GM18520 (cell line): ENCODE measurements around the gene STOX2.

Source experiments
- ATAC-seq: cut with Tn5 transposase; IDR thresholded peaks from one replicate; pipeline ENCODE4 v1.9.1; 2021; ENCODE audit not compliant: unreplicated experiment

Gene STOX2, protein sequence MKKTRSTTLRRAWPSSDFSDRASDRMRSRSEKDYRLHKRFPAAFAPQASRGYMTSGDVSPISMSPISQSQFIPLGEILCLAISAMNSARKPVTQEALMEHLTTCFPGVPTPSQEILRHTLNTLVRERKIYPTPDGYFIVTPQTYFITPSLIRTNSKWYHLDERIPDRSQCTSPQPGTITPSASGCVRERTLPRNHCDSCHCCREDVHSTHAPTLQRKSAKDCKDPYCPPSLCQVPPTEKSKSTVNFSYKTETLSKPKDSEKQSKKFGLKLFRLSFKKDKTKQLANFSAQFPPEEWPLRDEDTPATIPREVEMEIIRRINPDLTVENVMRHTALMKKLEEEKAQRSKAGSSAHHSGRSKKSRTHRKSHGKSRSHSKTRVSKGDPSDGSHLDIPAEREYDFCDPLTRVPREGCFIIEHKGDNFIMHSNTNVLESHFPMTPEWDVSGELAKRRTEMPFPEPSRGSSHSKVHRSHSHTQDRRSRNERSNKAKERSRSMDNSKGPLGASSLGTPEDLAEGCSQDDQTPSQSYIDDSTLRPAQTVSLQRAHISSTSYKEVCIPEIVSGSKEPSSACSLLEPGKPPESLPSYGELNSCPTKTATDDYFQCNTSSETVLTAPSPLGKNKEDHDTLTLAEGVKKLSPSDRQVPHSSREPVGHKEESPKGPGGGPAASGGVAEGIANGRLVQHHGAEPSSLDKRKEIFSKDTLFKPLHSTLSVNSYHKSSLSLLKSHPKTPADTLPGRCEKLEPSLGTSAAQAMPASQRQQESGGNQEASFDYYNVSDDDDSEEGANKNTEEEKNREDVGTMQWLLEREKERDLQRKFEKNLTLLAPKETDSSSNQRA (N-terminal part only)

DNA sequence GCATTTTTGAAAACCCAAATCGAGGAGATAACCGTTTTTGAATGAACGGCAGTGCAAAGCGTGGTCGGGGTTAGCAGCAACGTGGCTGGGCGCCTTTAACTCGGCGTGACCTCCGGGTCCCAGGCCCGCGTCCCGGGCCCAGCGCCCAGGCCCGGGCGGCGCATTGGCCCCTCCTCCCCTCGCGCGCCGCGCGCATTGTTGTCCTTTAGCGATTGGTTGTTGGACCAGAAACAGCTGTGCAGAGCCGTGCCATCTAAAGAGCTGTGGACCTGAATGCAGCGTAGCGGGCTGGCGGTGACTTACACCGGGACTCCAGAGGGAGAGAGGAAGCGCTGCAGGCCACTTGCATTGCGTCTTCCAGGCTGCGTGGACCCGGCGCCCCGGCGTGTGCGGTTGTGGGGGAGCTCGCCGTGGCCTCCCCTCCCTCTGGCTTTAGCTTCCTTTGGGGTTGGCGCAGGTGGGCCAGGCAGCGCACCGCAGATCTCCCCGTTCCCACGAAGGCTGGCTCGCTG is at the start of gene STOX2:
TSS of gene STOX2 (plus strand) at position 227 of the 512 bp plus-strand sequence. CDS start 1,484 bp downstream, outside the sequence.
- ATAC-seq: no peak

DNA sequence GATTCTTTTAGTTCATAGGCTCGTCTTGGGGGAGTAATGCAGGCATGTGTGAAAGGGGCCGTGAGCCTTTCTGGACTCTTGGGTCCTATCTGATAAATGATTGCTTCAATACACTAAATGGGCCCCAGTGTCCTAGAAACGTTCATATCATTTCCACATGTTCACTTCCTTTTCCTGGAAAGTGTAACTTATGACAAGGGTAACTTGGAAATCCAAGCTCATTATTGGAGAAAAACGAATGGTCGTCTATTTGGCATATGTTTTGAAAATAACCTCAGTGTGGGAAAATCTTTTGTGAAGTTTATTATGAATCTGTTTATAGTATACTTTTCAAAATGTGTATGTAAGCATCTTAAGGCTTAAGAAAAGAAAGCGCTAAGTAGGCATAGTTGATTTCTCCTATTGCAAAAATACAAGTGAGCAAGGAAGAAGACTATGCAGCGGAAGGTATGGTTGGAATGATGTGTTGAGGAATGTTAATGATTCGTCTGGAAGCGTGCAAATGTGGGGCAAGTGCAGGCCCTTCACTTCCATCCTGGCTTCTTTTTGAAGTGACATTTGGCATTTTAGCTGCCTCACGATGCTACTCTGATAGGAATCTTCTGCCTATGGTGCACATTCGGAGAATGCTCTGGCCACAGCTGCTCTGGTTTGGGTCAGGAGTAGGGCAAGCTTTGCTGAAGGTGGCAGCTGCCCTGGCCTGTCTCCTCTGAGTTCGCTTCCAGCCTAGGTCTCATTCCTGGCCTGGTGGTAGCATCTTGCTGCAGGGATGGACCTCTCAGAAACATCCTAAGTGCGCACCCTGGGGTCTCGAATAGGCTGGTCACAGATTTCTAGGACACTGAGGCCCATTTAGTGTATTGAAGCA is 49.5 kb upstream of the STOX2 start:
- ATAC-seq: no peak

DNA sequence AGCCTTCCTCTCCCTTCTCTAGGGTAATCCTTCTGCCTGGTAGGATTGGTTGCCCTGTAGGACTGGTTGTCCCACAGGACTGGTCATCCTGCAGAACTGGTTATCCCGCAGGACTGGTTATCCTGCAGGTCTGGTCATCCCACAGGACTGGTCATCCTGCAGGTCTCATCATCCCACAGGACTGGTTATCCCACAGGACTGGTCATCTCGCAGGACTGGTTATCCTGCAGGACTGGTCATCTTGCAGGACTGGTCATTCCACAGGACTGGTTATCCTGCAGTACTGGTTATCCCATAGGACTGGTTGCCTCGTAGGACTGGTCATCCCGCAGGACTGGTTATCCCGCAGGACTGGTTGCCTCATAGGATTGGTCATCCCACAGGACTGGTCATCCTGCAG is 48.1 kb upstream of the STOX2 start:
- ATAC-seq: no peak

DNA sequence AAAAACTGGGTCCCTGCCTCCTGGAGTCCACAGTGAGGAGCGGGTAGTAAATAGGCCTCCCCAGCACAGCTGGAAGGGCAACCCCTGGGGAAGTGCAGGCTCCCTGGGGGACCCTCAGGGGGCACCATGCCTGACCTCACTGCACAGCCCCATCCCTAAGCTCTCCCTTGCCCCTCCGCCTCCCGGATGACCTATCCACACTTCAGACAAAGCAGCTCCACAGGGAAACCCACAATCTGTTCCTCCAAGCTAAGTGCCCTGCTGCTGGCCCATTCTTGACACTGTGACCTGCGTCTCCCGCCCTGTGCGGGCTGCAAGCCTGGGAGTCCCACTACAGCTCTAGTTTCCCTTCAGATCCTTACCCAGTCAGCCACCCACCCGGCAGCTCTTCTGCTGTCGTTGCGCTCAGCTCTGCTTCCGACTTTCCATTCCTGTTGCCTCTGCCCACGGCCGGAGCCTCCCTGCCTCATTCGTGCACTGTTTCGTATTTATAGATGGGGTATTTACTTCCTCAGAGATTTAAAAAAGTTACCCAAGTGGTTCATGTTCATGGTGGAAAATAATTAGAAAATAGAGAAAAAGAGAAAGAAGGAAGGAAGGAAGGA is 47.0 kb upstream of the STOX2 start:
- ATAC-seq: no peak

DNA sequence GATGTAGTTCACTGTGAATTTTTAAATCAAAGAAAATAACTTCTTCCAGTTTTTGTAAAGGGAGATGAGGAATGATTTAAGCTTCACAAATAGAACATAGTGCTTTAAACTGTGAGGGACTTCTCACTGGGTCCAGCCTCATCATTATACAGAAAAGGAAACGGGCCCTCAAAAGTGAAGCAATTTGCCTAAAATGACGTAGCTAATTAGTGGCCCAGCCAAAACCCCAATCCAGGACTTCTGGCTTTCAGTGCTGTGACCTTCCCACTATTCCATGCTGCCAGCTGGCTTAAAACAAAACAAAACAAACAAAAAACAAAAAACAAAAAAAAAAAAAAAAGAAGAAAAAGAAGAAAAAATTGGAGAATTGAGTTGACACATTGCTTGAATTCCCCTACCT is 45.0 kb upstream of the STOX2 start:
- no peak for ATAC-seq

DNA sequence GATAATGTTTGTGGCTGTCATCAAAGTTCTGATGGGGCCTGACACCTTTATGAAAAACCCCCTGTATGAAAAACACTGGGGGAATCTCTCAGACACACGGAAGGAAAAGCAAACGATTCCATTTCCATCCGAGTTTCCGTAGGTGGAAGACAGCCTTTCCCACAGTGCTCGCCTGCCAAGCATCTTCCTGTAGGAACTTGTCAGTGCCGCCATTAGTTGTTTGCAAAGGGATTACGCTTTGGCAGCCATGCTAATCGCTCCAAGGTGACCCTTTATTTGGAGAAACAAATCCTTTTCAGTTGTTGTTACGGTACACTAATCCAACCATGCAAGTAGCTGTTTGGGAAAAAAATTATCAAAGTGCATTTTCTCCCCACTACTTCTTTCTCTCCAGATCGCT is 44.4 kb upstream of the STOX2 start:
- no peak for ATAC-seq

DNA sequence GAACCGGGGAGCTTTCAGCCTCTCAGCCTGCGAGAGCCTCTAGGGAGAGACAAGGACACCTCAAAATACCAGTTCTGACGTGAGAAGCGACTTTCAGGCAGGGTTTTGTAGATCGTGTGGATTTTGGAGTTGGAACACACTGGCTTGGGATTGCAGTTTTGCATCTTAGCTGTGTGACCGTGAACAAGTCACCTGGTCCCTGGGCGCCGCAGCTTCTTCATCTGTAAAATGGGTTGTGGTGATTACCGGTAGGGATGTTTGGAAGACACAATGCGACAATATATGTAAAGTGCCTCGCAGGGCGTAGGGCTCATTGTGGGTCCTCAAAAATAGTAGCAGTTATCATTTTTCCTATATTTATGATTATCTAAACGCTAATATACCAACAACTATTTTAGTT is 43.7 kb upstream of the STOX2 start:
- ATAC-seq: no peak

DNA sequence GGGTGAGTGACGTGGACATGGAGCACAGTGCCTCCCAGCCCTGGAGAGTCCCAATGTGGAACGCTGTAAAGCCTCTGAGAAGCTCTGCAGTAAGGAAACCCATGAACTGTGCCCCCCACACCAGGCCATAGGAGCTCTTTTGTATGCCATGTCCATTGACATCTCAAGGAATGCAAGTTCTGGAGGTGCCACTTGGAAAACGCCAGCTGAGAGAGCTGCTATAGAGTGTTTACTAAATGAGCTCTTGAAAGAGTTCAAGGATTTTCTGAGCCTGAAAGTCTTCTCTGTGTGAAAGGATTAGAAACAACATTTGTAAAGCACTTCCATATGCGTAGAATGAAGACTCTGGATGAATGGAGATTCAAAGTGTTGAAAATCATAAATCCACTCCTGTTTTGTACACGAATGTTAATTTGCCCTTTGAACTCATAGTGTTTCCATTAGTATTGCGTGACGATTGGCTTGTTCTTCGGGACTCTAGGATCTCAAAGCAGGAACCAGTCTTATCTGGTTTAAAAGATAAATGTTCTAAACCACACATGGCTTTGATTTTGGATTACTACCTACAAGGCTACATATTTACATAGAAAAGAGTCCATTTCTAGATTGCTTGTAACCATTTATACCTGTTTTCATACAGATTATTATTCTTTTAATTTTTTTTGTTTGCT is 41.8 kb upstream of the STOX2 start:
- no peak for ATAC-seq

DNA sequence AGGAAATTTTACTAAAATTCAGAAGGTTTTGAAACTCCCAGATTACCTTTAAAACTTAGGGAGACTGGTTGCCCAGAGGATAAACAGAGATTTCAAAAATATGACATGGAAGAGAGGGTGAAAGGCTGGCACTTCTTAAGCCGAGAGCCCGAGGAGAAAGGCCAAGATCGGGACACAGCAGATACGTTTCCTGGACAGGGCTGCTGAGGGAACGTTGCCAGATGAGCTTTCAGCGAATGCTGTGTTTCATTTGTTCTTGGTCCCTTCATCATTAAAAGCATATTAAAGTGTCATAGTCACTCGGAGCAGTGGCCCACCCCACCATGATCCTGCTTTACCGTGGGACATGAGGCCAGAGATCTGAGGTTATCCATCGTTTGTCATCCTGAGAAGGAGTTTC is 37.9 kb upstream of the STOX2 start:
- ATAC-seq: no peak

DNA sequence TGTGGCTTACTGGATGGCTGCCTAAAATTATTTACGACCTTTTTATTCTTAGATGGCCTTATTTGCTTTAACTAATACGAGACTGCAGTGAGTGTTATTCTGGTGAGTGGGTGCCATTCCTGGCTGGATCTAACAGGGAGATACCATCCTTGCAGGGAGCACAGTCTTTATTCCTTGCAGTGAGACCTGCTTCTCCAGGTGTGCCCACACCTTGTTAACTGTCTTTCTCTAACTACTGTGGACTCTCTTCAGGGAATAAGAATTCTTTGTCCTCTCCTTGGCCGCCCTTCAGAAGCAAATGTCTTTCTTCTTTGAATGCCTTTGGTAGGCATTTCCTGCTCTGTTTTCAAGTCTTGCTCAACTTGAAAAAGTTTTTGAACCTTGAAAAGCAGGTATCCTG is 34.1 kb upstream of the STOX2 start:
- ATAC-seq: no peak

DNA sequence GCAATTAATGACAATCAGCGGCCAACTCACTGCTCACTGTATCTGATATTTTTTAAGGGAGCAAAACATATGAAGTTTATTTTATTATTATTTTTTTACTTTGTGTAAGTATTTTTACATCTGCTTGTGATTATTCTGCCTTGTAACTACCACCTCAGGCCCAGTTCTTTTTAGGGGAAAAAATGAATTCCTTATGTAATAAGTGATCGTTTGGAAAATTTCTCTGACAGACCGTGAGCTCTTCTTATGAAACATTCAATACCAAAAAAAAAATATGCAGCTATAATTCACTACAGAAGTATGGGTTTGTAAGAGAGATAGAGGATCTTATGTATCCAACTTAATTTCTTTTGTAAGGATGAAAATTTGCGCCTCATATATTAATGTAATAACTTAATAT is 33.5 kb upstream of the STOX2 start:
- ATAC-seq: no peak

DNA sequence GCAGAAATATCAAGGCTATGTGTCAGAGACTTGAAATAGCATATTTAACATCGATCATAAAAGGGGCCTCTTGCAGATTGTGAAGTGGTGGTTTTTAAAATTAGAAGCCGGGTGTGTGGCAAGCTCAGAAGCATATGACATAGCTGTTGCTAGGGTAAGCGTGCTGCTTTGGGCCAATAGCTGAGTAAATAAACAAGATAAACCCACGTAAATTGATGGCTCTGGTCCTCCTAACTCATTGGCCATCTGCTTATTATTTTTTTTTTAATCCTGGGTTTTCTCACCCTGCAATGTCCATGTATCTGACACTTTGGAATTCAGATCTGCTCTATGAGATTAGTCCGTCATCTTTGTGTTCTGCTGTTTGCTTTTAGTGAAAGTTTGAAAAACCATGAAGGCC is 32.6 kb upstream of the STOX2 start:
- no peak for ATAC-seq

DNA sequence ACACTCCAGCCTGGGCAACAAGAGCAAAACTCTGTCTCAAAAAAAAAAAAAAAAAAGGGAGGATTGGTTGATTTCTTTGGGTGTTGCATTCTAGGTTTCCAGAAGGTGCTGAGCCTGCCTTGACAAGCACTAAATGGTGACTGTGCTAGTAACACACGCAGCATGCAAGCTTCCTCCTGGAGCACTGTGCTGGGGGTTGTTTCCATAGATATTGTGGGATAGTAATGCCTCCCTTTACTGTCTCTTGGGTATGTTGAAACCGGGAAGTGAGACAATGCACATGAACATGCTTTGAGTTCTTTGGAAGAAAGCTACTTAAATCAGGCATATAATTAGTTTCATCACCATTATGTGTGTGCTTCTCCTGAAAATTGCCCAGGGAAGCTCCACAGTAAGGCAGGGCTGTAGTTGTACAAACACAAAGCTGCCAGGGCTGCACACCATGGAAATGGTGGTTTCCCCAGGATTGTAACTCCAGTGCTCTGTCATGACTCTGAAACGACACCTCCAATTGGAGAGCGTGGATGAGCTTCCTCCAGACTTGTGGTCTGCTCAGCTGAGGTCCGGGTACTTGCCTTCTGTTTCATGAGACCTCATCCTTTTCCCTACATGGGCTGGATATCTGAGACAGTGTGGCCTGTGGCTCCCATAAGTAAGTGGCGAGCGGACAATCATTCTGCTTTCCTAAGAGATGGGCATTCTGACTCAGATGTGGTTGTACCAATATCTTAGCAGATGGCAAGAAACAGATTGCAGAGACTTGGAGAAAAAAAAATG is 31.5 kb upstream of the STOX2 start:
- no peak for ATAC-seq

DNA sequence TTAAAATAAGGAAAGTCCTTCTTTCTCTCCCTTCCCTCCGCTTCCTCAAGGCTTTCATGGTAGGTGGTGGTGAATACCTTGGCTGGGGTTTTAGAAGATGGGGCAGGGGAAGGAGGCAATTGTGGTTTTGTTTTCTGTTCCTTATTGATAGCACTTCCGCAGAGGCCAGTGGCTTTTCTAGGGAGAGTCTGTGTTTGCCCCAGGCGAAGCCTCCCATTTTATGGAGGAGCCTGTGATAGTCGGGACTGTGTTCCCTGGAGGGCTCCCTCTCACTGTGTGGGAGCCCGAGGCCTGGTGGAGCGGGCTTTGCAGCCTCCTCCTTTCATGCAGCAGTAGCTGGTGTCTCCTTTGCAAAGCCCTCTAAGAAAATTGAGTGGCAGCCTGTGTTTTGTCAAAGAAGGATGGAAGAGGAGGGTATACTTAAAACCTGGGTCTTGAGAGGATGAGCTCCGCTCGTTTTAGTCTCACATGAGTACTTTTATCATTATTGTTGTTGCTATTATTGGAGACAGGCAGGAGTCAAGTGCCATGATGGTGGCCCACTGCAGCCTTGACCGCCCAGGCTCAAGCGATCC is 29.8 kb upstream of the STOX2 start:
- ATAC-seq: no peak

DNA sequence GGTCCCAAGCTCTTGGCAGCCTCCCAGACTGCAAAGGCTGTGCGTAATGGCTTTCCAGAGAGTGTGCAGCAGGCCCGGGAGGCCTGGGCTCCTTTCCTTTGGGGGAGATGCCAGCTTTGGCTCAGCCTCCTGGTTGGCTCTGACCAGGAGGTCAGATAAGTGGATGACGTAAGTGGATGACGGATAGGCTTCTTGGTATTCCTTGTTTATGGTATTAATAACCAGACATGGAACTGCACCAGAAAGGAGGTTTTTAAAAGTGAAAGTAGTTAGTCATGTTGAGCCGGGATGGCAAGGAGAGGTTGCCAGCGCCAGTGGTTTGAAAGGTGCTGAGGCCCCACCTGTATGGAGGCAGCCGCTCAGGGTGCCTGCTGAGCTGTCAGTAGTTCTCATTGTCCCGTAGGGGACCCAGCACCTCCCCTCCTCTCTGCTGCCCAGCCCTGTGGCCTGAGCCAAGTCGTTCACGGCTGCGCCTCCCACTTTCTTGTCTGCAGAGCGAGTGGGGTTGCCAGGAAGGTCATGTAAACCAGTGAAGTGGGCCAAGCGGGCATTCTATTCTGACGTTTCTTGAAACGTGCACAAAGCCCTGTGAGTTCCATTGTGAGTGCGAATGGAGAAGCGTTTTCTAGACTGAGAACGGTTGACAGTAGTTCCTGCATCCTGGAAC is 28.7 kb upstream of the STOX2 start:
- ATAC-seq: no peak

DNA sequence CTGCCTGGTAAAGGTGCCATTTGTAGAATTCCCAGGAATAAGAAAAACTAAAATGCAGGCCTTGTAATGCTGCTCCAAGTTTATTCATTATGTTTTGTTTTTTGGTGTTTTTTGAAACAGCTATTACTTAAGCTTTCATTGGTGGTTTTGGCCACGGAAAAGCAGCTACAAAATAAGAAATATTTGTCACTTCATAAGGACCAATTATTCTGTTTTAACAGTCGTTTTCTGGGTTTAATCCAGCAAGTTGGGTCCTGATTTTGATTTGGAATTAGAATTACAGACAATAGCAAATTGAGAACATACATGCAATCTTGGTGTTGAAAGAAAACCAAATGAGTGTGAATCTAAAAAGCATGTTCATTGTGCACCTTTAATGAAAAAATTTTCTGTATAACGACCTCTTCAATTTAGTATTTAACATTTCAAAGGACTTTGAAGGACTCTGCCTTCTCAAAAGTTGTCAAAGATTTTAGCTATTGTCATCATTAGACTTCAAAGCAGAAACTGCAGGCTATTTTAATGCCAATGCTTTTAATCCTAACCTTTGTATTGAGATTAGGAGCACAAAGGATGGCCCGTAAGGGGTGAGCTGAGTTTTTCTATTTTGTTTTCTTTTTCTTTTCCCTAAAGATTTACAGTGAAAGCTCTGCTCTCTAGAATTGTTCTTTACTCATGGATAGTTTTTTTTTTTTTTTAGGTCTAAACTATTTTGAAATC is 26.7 kb upstream of the STOX2 start:
- no peak for ATAC-seq

DNA sequence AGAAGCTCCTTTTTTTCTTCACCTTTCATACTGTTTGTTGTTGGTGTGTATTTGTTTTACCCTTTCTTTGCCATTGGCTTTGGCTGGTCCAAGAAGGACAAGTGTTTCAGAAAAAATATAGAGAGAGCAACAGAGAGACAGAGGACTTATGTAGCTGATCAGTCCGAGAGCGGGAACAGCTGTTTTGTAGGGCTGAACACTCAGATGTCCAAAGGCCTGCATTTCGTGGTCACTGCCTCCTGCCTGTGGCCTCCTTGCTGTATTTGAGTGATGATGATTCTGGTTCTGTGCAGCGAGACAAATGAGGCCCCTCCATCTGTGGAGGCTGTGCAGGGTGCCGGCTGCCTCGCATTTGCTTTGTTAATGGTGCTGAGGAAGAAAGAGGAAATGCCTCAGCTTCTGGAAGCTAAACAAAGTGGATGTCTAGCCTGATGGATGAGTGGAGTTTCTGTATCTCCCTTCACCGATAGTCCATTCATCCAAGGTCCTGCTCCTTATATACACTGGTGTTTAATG is 19.8 kb upstream of the STOX2 start:
- no peak for ATAC-seq

DNA sequence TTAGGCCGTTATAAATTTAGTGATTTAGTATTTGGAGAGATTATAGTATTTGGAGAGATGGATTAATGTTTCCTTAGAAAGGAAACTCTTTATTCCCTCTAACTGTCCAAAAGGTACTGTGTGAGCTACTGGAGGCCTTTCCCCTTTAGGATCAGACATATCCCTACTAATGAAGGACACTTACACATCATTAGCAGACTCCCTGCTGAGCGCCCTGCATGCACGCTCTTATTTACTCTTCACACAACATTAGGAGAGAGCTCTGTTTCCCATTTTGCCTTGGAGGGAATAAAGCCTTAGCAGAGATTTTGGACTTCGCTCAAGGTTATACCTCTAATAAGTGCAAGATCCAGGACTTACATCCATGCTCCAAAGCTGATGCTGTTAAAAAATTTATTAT is 17.8 kb upstream of the STOX2 start:
- no peak for ATAC-seq
